HG03521 (cell line): ENCODE measurements around the gene DMAC2L.
"Not testable (repeated sequence)": the region's sequence is repeated elsewhere in the genome, so short reads cannot be mapped to it uniquely, and the experiment has no call there.

Experiments
- ATAC-seq: cut with Tn5 transposase; IDR thresholded peaks from one replicate; pipeline ENCODE4 v1.9.1; 2021; ENCODE audit warnings: mild to moderate bottlenecking, moderate library complexity; ENCODE audit not compliant: unreplicated experiment

DMAC2L gene

GRCh38 chr14:50354527-50354926, 42.4 kb downstream of the DMAC2L start:
- ATAC-seq: no peak

- no peak for ATAC-seq
Measured at GRCh38 chr14:50355692-50356091, 43.6 kb downstream of the DMAC2L start.

- not testable (repeated sequence) for ATAC-seq
Measured at GRCh38 chr14:50356283-50356682, 44.2 kb downstream of the DMAC2L start.

GRCh38 chr14:50357124-50357523, 45.0 kb downstream of the DMAC2L start:
- no peak for ATAC-seq

- no peak for ATAC-seq
Measured at GRCh38 chr14:50357753-50358395, 45.8 kb downstream of the DMAC2L start.

GRCh38 chr14:50359631-50360030, 47.5 kb downstream of the DMAC2L start:
- ATAC-seq: no peak

- no peak for ATAC-seq
Measured at GRCh38 chr14:50360093-50360492, 48.0 kb downstream of the DMAC2L start.

- ATAC-seq: no peak
Measured at GRCh38 chr14:50360851-50361250, 48.7 kb downstream of the DMAC2L start.

- ATAC-seq: not testable (repeated sequence)
Measured at GRCh38 chr14:50361473-50362403, 49.6 kb downstream of the DMAC2L start.

GRCh38 chr14:50362764-50363713, 50.9 kb downstream of the DMAC2L start:
- peak; percentile 4 for ATAC-seq

- peak; percentile 90 for ATAC-seq
Measured at GRCh38 chr14:50363714-50364111, 51.6 kb downstream of the DMAC2L start.

- no peak for ATAC-seq
Measured at GRCh38 chr14:50364792-50365191, 52.7 kb downstream of the DMAC2L start.

- ATAC-seq: not testable (repeated sequence)
Measured at GRCh38 chr14:50365572-50365971, 53.4 kb downstream of the DMAC2L start.

- no peak for ATAC-seq
Measured at GRCh38 chr14:50366115-50366514, 54.0 kb downstream of the DMAC2L start.

- ATAC-seq: no peak
Measured at GRCh38 chr14:50366589-50366988, 54.5 kb downstream of the DMAC2L start.

- no peak for ATAC-seq
Measured at GRCh38 chr14:50371546-50371945, 59.4 kb downstream of the DMAC2L start.

- no peak for ATAC-seq
Measured at GRCh38 chr14:50373959-50374358, 61.8 kb downstream of the DMAC2L start.

GRCh38 chr14:50375760-50376159, 63.6 kb downstream of the DMAC2L start:
- ATAC-seq: no peak
